NCI-H2029 (cell line): ENCODE results near the gene ZNF606.
A peak's percentile ranks its signal among the peaks of the same experiment; 100 is the strongest.
"Not testable (repeated sequence)": the region's sequence is repeated elsewhere in the genome, so short reads cannot be mapped to it uniquely, and the experiment has no call there.

Source experiments
- DNase-seq: peaks from one replicate; lab custom pipeline; 2025; lab: John Stamatoyannopoulos, UW

Gene ZNF606

DNA sequence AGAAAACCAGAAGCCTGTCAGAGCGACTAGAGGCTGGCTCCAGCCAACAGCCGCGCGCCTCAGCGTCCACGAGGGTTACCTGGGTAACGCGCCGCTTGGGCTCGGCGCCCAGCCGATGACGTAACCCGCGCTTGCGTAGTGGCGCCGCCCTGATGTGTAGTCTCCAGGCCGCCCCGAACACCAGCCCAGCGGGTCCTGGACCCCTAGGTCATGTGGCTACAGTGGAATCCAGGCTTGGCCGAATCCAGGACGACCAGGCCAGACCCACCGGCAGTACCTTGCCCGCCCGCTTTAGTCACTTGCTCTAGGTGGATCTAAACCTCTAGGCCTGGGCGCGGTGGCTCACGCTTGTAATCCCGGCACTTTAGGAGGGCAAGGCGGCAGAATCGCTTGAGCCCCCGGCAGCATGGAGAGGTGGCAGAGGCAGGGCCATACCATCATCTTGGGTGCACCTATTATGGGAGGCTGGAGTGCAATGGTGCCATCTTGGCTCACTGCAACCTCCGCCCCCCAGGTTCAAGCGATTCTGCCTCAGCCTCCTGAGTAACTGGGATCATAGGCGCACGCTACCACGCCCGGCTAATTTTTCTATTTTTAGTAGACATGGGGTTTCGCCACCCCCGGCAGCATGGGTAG, 7.2 kb upstream of the ZNF606 start:
- peak; percentile 57 for DNase-seq

DNA sequence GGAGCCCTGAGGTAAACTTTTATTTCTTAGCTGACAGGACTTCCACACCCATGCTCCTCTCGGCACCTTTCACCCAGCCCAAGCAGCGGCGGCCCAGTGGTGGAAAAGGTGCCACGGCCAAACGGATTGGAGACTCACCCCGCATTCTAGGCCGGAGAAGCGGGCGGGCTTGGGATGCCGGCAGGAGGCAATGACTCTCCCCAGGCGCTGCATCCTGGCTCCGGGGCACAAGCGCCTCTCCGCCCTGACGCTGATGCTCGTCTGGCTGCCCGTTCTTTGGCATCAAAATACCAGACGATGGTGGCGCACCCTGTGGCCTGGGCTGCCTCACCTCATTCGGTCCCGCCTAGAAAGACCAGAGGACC, 6.7 kb upstream of the ZNF606 start:
- no peak for DNase-seq

- not testable (repeated sequence) for DNase-seq
Measured at GRCh38 chr19:58008877-58009276, 6.3 kb upstream of the ZNF606 start.

- DNase-seq: no peak
Measured at GRCh38 chr19:58007285-58007684, 4.7 kb upstream of the ZNF606 start.

DNA sequence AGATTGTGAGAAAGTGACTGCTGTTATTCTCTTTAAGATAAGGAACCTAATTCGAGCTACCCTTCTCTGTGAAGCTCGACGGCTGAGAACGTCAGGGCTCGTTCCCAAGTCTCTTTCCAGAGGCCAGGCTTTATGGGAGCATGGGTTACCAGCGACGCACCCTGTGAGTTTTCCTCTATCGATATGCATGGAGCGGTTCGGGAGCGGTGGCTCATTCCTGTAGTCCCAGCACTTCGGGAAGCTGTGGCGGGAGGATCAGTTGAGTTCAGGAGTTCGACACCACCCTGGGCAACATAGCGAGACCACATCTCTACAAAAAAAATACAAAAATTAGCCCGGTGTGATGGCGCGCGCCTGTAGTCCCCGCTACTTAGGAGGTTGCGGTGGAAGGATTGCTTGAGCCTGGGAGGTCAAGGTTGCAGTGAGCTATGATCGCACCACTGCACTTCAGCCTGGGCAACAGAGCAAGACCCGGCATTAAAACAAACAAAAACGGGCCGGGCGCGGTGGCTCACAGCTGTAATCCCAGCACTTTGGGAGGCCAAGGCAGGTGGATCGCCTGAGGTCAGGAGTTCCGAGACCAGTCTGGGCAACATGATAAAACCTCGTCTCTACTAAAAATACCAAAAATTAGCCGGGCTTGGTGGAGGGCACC, 681 bp upstream of the ZNF606 start:
- DNase-seq: no peak

DNA sequence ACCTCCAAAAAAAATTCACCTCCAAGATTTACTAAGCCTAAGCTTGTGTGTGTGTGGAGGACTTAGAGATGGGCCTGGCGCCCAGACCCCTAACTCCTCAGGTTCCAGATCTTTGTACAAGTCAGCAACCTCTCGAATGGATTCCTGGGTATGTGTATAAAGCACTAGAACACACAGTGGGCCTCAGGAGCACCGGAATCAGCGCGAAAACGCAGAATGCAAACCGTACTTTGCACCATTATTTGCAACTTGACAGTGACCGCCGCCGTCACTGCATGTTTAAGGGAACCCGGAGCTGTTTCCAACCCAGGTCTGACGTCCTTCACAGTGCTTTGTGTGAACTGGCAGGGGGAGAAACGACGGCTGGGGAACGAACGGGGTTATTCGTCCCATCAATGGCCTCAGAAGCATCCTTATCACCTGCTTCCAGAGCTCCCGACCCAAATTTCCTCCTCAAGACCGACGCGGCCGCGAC, 688 bp downstream of the ZNF606 start:
- DNase-seq: no peak

- no peak for DNase-seq
Measured at GRCh38 chr19:58000677-58001076, 1.9 kb downstream of the ZNF606 start.

DNA sequence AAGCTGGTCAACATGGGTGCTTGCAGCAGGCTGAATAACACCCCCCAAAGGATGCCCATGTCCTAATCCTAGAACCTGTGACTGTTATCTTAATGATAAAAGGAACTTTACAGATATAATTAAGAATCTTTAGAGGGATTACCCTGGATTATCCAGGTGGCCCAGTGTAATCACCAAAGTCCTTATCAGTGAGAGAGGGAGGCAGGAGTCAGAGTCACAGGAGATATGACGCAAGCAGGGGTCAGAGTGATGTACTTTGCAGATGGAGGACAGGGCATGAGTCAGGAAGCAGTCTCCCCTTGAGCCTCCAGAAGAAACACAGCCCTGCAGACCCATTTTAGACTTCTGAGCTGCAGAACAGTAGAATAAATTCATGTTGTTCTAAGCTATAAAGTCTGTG, 9.8 kb downstream of the ZNF606 start:
- DNase-seq: no peak

- DNase-seq: no peak
Measured at GRCh38 chr19:57978586-57979289, 23.9 kb downstream of the ZNF606 start.

DNA sequence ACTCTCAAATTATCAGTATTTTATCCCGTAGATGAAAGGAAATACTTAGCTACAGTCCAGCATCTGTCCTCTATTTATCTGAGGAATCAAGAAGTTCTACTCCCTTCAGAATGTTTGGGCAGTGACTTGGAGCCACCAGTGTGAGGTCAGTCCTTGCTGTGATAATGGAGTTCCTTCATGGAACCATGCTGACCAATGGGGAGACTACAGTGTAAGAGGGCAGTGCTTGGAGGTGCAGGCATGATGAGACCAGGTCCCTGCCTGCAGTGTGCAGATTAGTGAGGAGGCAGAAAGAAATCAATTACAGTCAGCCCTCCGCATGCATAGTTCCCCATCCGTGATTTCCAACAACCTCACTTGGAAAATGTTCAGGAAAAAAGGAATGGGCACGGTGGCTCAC, 28.2 kb downstream of the ZNF606 start, which contains the start of gene C19orf18:
Gene C19orf18 (minus strand): TSS at position 101 of the 400 bp plus-strand sequence. CDS start 102 bp downstream, outside the sequence.
- DNase-seq: no peak

DNA sequence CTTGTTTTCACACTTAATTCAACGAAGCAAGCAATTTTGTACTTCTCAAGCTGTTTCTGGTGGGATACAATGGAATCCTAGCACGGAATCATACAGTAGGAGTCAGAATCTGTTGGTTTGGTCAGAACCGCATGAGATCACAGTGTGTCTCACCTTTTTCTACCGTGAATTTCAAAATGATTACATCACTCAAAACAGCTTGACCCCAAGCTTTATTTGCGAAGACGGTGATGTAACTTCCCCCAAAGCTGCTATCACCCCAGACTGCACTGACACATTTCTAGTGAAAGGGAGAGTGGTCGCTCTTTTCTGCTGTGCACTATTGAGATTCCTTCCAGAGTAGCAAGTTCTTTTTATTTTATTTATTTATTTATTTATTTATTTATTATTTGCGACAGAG, 37.9 kb downstream of the ZNF606 start:
- DNase-seq: no peak

- no peak for DNase-seq
Measured at GRCh38 chr19:57961785-57962184, 40.8 kb downstream of the ZNF606 start.

DNA sequence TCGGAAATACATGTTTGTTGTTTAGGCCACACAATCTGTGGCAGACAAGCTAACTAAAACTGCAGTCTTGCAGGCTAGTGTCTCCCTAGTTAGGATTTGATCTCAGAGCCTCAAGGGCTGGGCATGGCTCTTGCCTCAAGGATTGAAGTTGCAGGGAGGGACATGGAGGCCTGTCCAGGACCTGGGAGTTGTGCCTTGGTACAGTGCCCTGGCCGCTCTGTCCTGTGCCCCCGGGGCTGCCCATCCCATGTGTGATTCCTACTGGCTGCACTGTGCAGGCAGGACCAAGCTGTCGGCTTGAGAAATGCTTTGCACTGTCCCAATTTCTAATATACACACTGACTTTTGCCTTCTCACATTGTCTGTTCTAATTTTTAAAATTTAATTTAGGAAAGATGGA, 47.6 kb downstream of the ZNF606 start:
- no peak for DNase-seq

- DNase-seq: no peak
Measured at GRCh38 chr19:57949702-57950101, 52.9 kb downstream of the ZNF606 start.

DNA sequence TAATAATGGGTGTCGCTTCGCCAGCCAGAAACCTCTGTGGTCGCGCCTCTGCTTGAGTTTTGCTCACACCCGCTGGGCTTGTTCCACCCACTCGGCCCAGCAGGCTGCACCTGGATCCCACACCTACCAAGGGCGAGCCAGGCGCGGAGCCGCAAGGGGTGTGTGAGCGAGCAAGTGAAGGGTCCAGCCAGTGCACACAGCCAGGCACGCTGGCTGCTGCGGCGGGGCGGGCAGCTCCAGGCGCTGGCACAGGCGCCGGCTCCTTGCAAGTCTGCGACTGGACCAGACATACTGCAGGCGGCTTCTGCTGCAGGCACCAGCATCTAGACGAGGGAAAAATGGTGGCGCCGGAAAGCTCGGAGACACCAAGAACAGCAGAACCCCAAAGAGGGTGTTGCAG, 53.3 kb downstream of the ZNF606 start:
- no peak for DNase-seq

- peak; percentile 98 for DNase-seq
Measured at GRCh38 chr19:57947419-57948134, 55.0 kb downstream of the ZNF606 start, which contains the start of gene ZNF256. TSS of gene ZNF256 (minus strand) at chr19:57947706. CDS start at chr19:57947474, 232 bp downstream.

- no peak for DNase-seq
Measured at GRCh38 chr19:57947088-57947418, 55.6 kb downstream of the ZNF606 start.

DNA sequence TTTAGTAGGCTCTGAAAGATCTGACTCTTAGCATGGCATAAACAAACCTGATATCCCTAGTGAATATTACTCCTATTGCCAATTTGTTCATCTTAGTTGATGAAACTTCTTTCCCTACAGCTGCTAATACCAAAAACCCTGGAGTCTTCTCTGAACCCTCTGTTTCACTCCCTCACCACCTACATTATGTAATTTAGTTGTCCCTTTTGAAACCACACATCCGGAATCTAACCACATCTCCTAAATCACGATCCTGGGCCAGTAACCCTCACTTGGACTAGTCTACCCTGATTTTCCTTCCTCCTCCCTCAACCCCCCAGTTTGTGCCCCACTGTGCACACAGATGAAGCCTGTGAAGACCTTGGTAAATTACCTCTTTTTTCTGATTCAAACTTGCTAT, 56.3 kb downstream of the ZNF606 start:
- no peak for DNase-seq

DNA sequence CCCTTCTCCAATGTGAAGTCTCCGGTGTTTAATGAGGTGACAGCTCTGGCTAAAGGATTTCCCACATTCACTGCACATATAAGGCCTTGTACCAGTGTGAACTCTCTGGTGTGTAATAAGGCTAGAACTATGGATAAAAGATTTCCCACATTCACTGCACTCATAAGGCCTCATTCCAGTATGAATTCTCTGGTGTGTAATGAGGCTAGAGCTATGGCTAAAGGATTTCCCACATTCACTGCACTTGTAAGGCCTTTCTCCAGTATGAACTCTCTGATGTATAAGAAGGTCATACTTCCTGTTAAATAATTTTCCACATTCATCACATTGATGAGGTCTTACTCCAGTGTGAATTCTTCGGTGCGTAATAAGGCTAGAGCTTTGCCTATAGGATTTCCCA, 61.0 kb downstream of the ZNF606 start:
- DNase-seq: no peak

DNA sequence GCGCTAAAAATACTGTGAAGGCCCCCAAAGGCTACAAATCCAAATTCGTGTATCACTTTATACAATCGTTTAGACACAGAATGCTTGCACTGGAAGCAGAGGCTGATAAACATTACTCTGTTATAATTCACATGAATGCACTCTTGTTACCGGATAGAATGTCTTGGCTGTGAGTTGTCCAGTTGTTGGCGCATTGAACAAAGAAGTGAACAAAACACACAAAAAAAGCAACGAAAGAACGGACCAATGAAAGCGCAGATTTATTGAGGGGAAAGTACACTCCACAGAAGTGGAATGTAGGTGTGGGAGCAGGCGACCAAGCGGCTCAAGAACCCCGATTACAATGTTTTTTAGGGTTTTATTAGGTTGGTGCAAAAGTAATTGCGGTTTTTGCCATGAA, 66.9 kb downstream of the ZNF606 start:
- no peak for DNase-seq

DNA sequence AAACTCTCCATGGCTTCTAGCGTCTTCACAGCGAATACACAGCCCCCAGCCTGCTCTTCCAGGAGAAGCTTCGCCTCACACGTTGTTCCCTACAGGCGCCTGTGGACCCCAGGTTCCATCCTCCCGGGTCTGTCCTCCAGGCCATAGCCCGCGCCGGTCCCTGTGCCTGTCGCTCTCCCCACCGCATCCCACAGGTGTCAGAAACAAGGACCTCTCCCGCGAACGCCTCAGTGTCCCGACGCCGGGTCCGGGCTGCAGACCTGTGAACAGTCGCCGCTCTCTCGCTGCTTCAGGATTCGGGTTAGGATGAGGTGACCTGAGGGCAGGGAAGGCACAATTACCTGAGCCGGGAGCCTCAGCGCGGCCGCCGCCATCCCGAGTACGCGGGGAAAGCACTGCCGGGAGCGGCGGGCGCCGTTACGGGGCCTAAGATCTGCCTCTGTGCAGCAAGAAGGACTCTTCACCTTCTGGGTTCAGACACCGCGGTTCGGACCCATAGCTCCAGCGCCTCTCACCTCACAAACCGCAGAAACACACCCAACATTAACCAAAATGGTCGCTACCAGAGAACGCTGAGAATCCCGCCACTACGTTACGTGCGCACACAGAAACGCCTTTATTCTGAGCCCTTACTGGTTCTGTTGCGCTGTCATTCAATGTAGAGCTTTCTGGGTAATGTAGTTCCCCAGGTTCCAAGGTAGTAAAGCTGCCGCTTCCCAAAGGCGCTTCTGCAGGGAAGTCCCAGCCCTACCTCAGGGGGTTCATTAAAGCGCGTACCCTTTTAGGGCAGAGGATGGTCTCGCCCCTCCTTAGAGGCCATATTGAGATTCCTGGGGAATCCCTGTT, 67.6 kb downstream of the ZNF606 start, which contains the start of gene ZNF418:
Gene ZNF418 (minus strand): TSS at position 583 of the 846 bp plus-strand sequence. CDS start 1,580 bp downstream, outside the sequence.
- DNase-seq: peak; percentile 36
